KMS-11 (cell line): Measurements from ENCODE around the gene TPM4.

Source experiments
- H2AFZ ChIP-seq: fragments of 200-600 bp; sonication (generic); 2 replicates; pipeline ENCODE4 v1.6.1; 2016; ENCODE audit warnings: antibody characterized with exemption, mixed run types, low read depth
- H3K27ac ChIP-seq: fragments of 200-600 bp; sonication (generic); 2 replicates; pipeline ENCODE4 v1.6.1; 2016; ENCODE audit warnings: mild to moderate bottlenecking, mixed run types
- H3K27me3 ChIP-seq: fragments of 200-600 bp; sonication (generic); 2 replicates; pipeline ENCODE4 v1.6.1; 2017; ENCODE audit warnings: mild to moderate bottlenecking, low read depth, mixed run types, moderate library complexity; ENCODE audit not compliant: insufficient read depth
- H3K36me3 ChIP-seq: fragments of 200-600 bp; sonication (generic); 2 replicates; pipeline ENCODE4 v1.6.1; 2017; ENCODE audit warnings: mild to moderate bottlenecking, mixed run types; ENCODE audit not compliant: insufficient read depth
- H3K4me1 ChIP-seq: fragments of 200-600 bp; sonication (generic); 2 replicates; pipeline ENCODE4 v1.6.1; 2016; ENCODE audit warnings: mild to moderate bottlenecking, low read depth, mixed run types; ENCODE audit not compliant: poor library complexity, severe bottlenecking
- H3K4me2 ChIP-seq: fragments of 200-600 bp; sonication (generic); 2 replicates; pipeline ENCODE4 v1.7.0; 2016; ENCODE audit warnings: mild to moderate bottlenecking, mixed run types
- H3K4me3 ChIP-seq: fragments of 200-600 bp; sonication (generic); IDR thresholded peaks from 2 replicates; pipeline ENCODE4 v1.6.1; 2017; ENCODE audit warnings: low read depth, low read length, mixed read lengths; ENCODE audit not compliant: insufficient read depth
- H3K79me2 ChIP-seq: fragments of 200-600 bp; sonication (generic); 2 replicates; pipeline ENCODE4 v1.6.1; 2016; ENCODE audit warnings: low read depth, mixed run types; ENCODE audit not compliant: insufficient read depth
- H3K9ac ChIP-seq: fragments of 200-600 bp; sonication (generic); 2 replicates; pipeline ENCODE4 v1.6.1; 2016; ENCODE audit warnings: mild to moderate bottlenecking, mixed run types
- H4K20me1 ChIP-seq: fragments of 200-600 bp; sonication (generic); 2 replicates; pipeline ENCODE4 v1.6.1; 2016; ENCODE audit warnings: mild to moderate bottlenecking, mixed run types; ENCODE audit not compliant: insufficient read depth
- CTCF ChIP-seq: fragments of 200-600 bp; sonication (generic); conservative IDR thresholded peaks from 2 replicates; pipeline ENCODE4 v1.6.1; 2017; ENCODE audit warnings: low read depth, mild to moderate bottlenecking, antibody characterized with exemption, low read length, moderate library complexity, mixed read lengths

TPM4 gene

DNA sequence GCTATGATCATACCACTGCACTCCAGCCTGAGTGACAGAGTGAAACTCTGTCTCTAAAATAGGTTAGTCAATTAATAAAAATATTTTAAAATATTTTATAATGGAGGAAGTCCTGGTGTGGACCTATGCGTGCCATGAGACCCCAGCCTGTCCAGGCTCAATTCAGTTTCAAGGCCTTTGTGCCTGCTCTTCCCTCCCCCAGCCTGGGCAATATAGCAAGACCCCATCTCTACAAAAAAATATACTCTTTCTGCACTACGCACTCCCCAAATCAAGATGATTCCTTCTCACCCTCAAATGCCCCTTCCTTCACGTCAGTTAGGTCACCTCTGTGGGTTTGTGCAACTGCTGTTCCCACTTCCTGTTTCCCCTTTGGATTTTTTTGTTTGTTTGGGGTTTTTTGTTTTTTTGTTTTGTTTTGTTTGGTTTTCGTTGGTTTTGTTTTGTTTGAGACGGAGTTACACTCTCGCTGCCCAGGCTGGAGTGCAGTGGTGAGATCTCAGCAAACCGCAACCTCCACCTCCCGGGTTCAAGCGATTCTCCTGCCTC is 65.8 kb downstream of the TPM4 start:
- H4K20me1 ChIP-seq, result no peaks in the 10 kb centered on the region
- no peak overlapping the region for H3K9ac ChIP-seq
- H3K4me2 ChIP-seq, result no peak overlapping the region
- no peak overlapping the region for H2AFZ ChIP-seq
- no peaks in the 10 kb centered on the region for H3K27me3 ChIP-seq
- no peaks in the 10 kb centered on the region for H3K36me3 ChIP-seq
- H3K79me2 ChIP-seq, result no peaks in the 10 kb centered on the region
- peaks cover 6% of the 10 kb centered on the region for H3K4me1 ChIP-seq
- no peak overlapping the region for H3K27ac ChIP-seq
- TF ChIP-seq CTCF, result no peak
- H3K4me3 ChIP-seq, result no peak overlapping the region

DNA sequence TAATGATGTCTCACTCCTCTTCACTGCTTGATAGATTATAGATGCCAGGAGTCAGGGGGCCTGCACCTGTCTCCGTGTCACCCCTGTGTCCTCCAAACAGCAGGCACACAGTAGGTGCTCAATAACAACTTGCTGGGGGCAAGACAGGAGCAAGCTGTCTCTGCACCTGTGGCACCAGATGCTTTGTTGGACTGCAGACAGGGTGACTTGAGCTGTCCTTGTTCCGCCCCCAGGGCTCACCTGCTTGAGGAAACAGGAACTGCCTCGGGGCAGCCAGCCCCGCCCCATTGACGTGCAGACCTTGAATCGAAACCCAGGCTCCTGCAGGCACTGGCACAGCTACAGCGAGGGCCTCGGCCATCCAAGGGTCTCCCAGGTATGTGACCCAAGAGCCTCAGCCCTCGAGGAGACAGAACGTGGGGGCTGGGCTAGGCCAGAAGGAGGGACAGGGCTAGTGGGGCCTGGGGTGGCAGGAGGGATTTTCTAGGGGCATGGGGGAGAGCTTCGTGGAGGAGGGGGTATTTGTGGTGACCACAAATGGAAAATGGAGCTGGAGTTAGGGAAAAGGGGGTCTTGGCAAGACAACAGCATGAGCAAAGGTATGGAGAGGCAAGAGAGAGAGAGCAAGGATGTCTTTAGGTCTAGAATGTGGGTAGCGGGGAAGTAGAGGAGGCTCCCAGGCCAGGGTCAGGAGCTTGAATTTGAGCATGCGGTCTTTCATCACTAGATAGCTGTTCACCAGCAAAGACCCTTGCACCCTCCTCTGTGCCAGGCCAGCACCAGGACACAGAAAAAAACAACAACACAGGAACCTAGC is 67.3 kb downstream of the TPM4 start, which contains the start of gene HSH2D:
Gene HSH2D (plus strand): TSS at position 287 of the 817 bp plus-strand sequence. CDS start 5,066 bp downstream, outside the sequence.
- H3K27me3 ChIP-seq, result no peaks in the 10 kb centered on the region
- peaks cover 6% of the 10 kb centered on the region for H3K4me1 ChIP-seq
- no peaks in the 10 kb centered on the region for H4K20me1 ChIP-seq
- H2AFZ ChIP-seq, result peak within 1 kb of the TSS; percentile 57; the same call in 1 of the 2 replicates
- no peak within 1 kb of the TSS for H3K4me3 ChIP-seq
- no peaks in the 10 kb centered on the region for H3K79me2 ChIP-seq
- H3K27ac ChIP-seq, result peak within 1 kb of the TSS; percentile 4; the same call in 1 of the 2 replicates
- peak within 1 kb of the TSS; percentile 49; the same call in 1 of the 2 replicates for H3K9ac ChIP-seq
- peak within 1 kb of the TSS; percentile 62; the same call in 1 of the 2 replicates for H3K4me2 ChIP-seq
- no peak for TF ChIP-seq CTCF
- no peaks in the 10 kb centered on the region for H3K36me3 ChIP-seq

- Histone ChIP-seq H3K79me2 (no peaks in the 10 kb centered on the region), H2AFZ (peak overlapping the region; percentile 57; the same call in 1 of the 2 replicates), H3K4me2 (peak overlapping the region; percentile 62; the same call in 1 of the 2 replicates), H3K27me3 (no peaks in the 10 kb centered on the region), H3K27ac (no peak overlapping the region), H4K20me1 (no peaks in the 10 kb centered on the region), H3K4me3 (no peak overlapping the region), H3K36me3 (no peaks in the 10 kb centered on the region), H3K9ac (no peak overlapping the region; the same call in 1 of the 2 replicates), H3K4me1 (peaks cover 6% of the 10 kb centered on the region)
- no peak for TF ChIP-seq CTCF
Observed at GRCh38 chr19:16144216-16144581, 67.9 kb downstream of the TPM4 start.

DNA sequence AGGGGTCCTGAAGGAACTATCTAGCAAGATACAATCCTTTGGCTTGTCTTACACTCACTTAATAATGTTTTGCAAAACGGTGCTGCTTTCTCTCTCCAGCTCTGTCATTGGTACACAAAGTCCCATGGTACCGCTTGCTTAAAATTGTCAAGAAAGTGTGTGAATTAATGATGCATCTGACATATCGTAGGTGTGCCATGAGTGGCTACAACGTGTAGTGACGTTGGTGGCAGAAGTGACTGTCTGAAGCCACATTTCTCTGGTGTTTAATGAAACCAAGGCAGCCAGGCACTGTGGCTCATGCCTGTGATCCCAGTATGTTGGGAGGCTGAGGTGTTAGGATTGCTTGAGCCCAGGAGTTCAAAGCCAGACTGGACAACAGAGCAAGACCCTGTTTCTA is 69.8 kb downstream of the TPM4 start:
- Histone ChIP-seq H3K9ac (no peak overlapping the region), H3K4me2 (no peak overlapping the region), H3K4me3 (no peak overlapping the region), H3K79me2 (no peaks in the 10 kb centered on the region), H3K27ac (no peak overlapping the region), H3K27me3 (no peaks in the 10 kb centered on the region), H3K4me1 (peaks cover 6% of the 10 kb centered on the region), H4K20me1 (no peaks in the 10 kb centered on the region), H2AFZ (no peak overlapping the region), H3K36me3 (no peaks in the 10 kb centered on the region)
- TF ChIP-seq CTCF, result no peak
